HG03432 (cell line): ENCODE results near the gene TXNDC15.
A peak's percentile ranks its signal among the peaks of the same experiment; 100 is the strongest.
"Not testable (repeated sequence)": the region's sequence is repeated elsewhere in the genome, so short reads cannot be mapped to it uniquely, and the experiment has no call there.

Experiments
- ATAC-seq: cut with Tn5 transposase; IDR thresholded peaks from one replicate; pipeline ENCODE4 v1.9.1; 2021; ENCODE audit warnings: mild to moderate bottlenecking, moderate library complexity; ENCODE audit not compliant: unreplicated experiment

The TXNDC15 gene

DNA sequence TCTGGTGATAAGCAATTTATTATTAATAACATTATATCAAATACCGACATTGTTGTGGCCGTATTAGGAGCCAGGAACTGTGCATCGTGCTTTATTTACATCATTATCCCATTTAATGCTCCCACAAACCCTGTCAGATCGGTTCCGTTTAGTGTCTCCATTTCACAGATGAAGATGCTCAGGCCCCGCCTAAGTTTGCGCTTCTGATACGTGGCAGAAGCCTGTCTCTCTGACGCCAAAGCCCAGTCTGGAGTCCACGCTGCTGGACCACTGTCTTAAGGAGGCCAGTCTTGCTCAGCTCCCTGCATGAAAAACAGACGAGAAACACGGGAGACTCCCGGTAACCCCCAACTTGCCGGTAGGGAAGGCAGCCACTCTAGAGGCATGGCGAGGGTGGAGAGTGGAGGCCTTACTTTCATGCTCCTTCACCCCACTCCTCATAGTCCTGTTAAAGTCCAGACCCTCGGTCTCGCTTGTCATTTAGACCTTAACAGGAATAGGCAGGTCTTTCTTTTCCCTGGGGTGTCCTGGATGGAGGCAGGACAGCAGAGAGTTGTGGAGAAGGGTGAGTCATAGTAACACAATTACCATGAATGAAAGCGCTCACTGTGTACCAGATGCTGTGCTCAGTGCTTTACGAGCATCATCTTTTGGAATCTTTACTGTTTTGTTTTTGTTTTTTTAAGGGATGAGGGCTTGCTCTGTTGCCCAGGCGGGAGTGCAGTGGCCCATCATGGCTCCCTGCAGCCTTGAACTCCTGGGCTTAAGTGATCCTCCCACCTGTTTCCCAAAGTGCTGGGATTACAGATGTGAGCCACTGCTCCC lies 872 bp downstream of the TXNDC15 start:
- ATAC-seq, result peak; percentile 30

DNA sequence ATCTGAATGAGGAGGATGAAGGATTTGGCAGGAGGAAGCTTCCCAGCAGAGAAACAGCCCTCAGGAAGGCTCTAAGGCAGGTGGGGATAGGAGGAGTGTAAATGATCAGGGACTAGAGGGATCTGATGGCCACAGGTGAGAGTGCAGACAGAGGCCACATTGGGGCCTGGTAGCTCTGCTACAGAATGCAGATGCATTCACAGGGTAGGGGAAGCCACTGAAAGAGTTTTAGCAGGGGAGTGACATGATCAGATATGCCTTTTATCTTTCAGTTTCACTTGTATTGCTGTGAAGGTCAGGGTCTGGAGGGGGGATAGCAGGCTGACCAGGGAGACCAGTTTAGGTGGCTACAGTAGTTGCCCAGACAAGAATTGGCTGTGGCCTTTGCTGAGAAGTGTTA lies 3.0 kb downstream of the TXNDC15 start:
- ATAC-seq, result peak; percentile 34

DNA sequence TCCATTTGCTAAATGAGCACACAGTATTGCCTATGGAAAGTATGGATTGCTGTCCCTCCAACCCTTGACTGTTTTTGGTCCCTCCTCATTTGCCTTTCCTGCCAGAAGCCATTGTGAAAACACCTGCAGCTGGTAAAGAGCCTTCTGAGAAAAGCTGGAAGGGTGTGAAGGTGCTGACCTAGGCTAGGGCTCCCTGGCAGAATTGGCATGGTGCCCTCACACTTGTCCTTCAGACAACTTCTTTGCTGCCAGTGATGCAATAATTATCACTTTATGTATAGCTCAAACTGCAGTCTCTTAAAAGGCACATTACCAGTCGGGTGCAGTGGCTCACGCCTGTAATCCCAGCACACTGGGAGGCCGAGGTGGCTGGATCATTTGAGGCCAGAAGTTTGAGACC lies 4.2 kb downstream of the TXNDC15 start:
- no peak for ATAC-seq

GRCh38 chr5:134879456-134879855 lies 5.3 kb downstream of the TXNDC15 start:
- no peak for ATAC-seq

DNA sequence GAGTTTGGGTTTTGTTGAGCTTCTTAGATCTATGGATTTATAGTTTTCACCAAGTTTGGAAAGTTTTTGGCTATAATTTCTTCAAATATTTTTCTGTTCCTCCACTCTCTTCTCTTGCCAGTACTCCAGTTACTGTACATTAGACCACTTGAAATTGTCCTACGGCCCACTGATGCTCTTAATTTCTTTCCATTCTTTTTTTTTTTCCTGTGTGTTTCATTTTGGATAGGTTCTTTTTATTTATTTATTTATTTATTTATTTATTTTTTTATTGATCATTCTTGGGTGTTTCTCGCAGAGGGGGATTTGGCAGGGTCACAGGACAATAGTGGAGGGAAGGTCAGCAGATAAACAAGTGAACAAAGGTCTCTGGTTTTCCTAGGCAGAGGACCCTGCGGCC lies 6.8 kb downstream of the TXNDC15 start:
- not testable (repeated sequence) for ATAC-seq

DNA sequence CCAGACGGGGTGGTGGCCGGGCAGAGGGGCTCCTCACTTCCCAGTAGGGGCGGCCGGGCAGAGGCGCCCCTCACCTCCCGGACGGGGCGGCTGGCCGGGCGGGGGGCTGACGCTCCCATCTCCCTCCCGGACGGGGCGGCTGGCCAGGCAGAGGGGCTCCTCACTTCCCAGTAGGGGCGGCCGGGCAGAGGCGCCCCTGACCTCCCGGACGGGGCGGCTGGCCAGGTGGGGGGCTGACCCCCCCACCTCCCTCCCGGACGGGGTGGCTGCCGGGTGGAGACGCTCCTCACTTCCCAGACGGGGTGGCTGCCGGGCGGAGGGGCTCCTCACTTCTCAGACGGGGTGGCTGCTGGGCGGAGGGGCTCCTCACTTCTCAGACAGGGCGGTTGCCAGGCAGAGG lies 7.5 kb downstream of the TXNDC15 start:
- ATAC-seq, result not testable (repeated sequence)

- ATAC-seq, result no peak
These were observed 13.5 kb downstream of the TXNDC15 start for GRCh38 chr5:134887593-134888159.

- ATAC-seq, result no peak
These were observed 15.2 kb downstream of the TXNDC15 start for GRCh38 chr5:134889335-134889734.

DNA sequence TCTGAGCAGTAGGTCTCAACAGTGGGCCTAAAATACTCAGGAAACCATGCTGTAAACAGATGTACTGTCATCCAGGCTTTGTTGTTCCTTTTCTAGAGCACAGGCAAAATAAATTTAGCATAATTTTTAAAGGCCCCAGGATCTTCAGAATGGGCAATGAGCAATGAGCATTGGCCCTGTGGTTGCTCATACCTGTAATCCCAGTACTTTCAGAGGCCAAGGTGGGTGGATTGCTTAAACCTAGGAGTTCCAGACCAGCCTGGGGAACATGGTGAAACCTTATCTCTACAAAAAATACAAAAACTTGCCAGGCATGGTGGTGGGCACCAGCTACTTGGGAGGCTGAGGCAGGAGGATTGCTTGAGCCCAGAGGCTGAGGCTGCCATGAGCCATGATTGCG lies 17.3 kb downstream of the TXNDC15 start:
- ATAC-seq, result no peak

GRCh38 chr5:134892282-134892681 lies 18.1 kb downstream of the TXNDC15 start:
- ATAC-seq, result no peak

DNA sequence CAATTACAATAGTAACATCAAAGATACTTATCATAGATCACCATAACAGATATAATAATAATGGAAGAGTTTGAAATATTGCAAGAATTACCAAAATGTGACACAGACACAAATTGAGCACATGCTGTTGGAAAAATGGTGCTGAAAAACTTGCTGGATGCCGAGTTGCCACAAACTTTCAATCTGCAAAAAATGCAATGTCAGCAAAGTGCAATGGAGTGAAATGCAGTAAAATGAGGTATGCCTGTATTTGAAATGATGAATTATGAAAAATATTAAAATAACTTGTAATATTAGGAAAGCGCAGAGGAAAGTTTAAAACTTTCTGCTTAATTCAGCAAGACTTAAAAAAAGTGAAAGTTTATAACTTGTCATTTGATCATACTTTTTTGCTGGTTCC lies 18.8 kb downstream of the TXNDC15 start:
- no peak for ATAC-seq

- ATAC-seq, result no peak
These were observed 19.8 kb downstream of the TXNDC15 start for GRCh38 chr5:134893748-134894505.

GRCh38 chr5:134902071-134902801 lies 28.1 kb downstream of the TXNDC15 start:
- no peak for ATAC-seq

- peak; percentile 82 for ATAC-seq
These were observed 30.6 kb downstream of the TXNDC15 start, which contains the start of gene PCBD2 for GRCh38 chr5:134904610-134905245. PCBD2 (plus strand) TSS chr5:134905131; CDS start chr5:134905140, 9 bp downstream.

GRCh38 chr5:134905246-134905996 lies 31.2 kb downstream of the TXNDC15 start:
- ATAC-seq, result peak; percentile 35

GRCh38 chr5:134906811-134907210 lies 32.6 kb downstream of the TXNDC15 start:
- ATAC-seq, result no peak

DNA sequence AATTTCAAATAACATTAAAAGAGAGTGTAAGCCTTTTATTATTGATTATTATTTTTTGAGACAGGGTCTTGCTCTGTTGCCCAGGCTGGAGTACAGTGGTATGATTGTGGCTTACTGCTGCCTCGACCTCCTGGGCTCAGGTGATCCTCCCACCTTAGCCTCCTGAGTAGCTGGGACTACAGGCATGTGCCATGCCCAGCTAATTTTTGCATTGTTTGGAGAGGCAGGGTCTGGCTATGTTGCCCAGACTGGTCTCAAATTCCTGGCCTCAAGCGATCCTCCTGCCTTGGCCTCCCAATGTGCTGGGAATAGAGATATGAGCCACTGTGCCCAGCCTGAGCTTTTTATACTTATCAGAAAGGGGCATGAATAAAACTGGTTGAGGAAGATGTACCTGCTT lies 36.6 kb downstream of the TXNDC15 start:
- ATAC-seq, result not testable (repeated sequence)

GRCh38 chr5:134911285-134912206 lies 37.4 kb downstream of the TXNDC15 start:
- ATAC-seq, result no peak

- ATAC-seq, result no peak
These were observed 39.1 kb downstream of the TXNDC15 start for GRCh38 chr5:134913254-134913653.
